GM21576 (cell line): ENCODE results near the gene CDX2.

Source experiments
- ATAC-seq: cut with Tn5 transposase; IDR thresholded peaks from one replicate; pipeline ENCODE4 v1.9.1; 2021; ENCODE audit warnings: mild to moderate bottlenecking, moderate library complexity; ENCODE audit not compliant: unreplicated experiment

Gene CDX2

DNA sequence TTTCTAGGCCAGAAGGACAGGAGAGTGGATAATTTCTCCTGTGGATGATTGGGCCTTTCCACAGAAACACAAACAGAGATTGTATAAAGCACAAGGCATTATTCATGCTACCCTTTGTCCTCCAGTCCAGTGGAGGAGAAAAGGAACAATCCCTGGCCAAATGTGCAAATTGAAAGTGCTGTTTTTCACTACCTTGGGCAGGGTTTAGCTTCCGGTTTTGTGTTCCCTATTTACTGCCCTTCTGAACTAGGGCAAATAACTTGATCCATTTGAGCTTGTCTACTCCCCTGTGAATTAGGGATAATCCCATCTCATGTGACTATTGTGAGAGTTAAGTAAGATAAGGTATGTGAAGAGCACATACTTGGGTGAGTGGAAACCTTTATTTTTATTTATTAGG is 36.0 kb downstream of the CDX2 start:
- ATAC-seq, result no peak

DNA sequence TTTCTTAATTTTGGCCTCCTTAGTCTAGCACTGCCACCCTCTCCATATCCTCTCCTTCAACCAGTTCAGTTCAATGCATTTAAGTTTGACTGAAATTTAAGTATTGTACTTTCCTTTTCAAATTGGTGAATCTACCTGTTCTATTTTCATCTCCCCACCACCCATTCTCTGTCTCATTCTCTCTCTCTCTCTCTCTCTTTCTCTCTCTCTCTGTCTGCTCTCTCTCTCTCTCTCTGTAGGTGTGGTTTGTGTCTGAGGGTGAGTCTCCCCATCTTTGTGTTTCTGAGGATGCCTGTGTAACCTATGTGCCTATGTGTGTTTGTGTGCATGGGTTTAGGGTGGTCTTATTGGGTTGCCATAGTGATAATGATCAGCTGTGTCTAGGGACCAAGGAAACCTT is 39.2 kb downstream of the CDX2 start:
- no peak for ATAC-seq

DNA sequence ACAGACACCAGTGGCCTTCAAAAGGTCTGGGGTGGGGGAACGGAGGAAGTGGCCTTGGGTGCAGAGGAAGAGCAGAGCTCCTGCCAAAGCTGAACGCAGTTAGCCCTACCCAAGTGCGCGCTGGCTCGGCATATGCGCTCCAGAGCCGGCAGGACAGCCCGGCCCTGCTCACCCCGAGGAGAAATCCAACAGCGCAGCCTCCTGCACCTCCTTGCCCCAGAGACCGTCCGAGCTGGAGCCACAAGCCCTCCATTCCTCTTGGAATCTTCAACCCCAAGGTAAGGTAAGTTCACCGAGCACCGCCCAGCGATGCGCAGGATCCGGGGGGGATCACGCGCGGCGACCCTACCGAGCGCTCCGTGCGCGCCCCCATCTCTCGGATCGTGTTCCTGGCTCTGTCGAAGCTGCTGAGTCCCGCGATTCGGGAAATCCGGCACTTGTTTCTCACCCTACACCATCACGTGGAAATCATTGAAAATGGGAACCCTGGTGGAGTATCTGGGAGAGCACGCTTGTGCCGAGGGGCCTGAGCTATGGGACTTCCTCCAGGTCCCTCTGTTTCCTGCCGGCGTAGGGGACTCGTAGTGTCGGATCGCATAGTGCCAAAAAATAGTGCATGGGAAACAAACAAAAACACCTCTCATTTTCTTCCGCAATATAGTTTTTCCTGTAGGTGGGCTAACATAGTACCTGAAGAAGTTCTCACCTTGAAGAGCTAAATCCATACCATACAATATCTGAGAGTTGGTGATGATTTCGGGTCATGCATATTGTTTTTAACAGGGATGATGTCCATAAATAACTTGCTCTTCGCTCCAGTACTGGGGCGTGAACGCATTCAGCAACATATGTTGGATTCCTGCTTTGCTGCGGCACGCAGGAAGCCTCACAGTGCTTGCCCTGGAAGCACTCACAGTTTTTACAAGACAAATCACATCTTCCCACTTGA is 40.0 kb downstream of the CDX2 start:
- ATAC-seq, result no peak

DNA sequence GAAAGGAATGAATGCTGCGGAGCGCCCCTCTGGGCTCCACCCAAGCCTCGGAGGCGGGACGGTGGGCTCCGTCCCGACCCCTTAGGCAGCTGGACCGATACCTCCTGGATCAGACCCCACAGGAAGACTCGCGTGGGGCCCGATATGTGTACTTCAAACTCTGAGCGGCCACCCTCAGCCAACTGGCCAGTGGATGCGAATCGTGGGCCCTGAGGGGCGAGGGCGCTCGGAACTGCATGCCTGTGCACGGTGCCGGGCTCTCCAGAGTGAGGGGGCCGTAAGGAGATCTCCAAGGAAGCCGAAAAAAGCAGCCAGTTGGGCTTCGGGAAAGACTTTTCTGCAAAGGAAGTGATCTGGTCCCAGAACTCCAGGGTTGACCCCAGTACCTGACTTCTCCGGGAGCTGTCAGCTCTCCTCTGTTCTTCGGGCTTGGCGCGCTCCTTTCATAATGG is 40.7 kb downstream of the CDX2 start:
- no peak for ATAC-seq

DNA sequence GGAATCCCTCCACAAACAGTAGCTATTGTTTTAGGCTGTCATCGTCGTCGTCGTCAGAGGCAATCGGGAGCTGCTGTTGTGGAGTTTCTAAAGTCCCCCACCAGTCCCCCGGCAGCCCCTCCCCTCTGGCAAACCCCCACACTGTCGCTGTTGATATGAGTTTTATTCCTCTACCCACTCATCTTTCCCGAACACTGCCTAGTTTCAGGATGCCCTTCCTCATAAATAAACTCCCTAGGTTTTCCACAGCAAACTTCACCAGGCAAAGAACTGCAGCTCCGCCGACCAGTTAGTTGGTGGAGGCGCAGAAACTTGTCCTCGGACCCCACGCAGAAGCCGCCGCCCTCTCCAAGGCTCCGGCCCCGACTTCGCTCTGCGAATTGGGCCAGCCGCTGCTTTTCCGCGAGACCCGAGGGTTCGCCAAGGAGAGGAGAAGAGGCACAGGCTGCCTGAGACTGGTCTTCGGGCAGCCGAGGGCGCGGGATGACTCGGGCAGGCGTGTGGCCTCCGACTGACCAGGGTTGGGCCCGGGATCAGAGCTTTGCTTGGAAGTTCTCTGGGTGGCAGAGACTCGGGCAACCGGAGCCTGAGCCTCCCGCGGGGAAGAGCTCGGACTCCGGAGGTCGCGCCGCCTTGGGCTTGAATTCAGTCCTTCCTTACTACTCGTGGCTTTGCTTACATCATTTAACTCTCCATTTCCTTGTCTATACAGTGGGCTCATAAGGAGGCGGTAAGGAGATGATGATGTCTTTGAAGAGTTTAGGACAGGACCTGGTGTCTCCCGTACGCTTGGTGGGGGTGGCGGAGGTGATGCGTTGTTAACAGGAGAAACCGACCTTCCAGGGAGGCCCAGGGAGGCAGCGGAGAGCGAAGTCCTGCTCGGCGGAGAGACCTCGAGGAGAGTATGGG is 41.4 kb downstream of the CDX2 start:
- ATAC-seq, result no peak

DNA sequence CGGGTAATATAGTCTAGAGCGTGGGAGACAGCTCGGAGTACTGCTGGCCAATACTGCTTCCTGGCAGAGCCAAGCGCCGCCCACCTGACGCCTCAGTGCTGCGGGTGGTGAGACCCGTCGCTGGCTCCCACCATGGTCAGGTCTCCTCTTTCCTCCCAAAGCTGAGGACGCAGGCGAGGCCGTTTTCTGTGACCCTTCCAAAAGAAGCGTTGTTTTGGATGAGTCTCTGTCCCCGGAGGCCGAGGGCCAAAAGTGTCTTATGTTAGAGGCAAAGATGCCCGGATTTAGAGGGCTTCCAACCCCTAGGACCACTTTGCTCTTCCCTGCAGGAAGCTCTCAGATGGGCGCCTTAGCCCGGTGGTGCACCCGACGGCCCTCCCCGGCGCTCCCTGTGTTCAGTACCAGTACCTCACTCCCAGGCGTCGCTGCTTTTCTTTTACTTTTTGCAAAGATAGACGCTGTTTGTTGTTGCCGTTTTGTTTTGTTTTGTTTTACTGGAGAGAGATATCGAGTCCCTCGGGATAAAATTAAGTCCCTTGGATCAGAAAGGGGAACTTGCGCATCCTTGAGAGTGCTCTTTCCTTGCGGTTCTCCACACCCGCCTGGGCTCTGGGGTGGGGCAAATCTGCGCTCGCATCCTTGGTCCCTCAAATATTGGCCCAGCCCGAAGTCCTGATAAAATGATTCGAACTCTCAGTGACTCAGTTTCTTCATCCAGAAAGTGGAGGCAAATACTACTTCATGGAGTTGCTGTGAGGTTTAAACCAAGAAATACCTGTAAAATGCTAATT is 42.3 kb downstream of the CDX2 start:
- ATAC-seq, result no peak

DNA sequence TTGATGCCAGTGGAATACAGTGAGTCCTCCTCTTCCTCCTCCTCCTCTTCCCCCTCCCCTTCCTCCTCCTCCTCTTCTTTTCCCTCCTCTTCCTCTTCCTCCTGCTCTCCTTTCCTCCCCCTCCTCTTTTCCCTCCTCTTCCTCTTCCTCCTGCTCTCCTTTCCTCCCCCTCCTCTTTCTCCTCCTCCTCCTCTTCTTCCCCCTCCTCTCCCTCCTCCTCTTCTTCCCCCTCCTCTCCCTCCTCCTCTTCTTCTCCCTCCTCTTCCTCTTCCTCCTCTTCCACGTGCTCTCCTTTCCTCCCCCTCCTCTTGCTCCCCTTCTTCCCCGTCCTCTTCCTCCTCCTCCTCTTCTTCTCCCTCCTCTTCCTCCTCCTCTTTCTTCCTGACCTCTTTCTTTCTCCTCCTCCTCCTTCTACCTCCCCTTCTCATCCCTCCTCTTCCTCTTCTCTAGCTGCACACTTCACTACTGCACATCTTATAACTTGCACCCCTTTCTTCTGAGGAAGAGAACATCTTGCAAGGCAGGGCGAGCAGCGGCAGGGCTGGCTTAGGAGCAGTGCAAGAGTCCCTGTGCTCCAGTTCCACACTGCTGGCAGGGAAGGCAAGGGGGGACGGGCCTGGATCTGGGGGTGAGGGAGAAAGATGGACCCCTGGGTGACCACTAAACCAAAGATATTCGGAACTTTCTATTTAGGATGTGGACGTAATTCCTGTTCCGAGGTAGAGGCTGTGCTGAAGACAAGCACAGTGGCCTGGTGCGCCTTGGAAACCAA is 43.7 kb downstream of the CDX2 start:
- ATAC-seq, result no peak

DNA sequence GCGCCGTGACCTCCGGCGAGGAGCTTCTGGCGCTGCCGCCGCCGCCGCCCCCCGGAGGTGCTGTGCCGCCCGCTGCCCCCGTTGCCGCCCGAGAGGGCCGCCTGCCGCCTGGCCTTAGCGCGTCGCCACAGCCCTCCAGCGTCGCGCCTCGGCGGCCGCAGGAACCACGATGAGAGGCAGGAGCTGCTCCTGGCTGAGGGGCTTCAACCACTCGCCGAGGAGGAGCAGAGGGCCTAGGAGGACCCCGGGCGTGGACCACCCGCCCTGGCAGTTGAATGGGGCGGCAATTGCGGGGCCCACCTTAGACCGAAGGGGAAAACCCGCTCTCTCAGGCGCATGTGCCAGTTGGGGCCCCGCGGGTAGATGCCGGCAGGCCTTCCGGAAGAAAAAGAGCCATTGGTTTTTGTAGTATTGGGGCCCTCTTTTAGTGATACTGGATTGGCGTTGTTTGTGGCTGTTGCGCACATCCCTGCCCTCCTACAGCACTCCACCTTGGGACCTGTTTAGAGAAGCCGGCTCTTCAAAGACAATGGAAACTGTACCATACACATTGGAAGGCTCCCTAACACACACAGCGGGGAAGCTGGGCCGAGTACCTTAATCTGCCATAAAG is 44.5 kb downstream of the CDX2 start:
- ATAC-seq, result no peak

DNA sequence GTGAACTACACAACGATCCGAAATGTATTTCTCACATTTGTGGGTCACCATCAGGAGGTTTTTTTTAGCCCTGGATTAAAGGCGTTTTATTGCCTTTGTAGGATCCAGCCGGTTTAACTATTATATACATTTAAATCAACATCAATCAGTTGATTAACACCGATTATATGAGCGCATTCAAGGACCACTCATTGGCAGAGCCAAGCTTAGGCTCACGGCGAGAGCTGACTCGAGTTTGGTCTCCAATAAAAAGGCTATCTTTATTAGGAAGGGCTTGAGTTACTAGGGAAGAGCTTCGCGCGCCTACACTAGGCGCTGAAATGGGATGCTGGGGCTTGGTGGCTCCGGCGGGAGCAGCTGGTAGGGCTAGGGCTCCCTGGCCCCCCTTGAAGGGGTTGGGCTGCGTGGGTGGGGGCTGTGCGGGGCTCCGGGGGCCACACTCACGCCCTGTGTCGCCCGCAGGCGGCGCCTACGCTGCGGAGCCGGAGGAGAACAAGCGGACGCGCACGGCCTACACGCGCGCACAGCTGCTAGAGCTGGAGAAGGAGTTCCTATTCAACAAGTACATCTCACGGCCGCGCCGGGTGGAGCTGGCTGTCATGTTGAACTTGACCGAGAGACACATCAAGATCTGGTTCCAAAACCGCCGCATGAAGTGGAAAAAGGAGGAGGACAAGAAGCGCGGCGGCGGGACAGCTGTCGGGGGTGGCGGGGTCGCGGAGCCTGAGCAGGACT is 45.2 kb downstream of the CDX2 start:
- no peak for ATAC-seq

DNA sequence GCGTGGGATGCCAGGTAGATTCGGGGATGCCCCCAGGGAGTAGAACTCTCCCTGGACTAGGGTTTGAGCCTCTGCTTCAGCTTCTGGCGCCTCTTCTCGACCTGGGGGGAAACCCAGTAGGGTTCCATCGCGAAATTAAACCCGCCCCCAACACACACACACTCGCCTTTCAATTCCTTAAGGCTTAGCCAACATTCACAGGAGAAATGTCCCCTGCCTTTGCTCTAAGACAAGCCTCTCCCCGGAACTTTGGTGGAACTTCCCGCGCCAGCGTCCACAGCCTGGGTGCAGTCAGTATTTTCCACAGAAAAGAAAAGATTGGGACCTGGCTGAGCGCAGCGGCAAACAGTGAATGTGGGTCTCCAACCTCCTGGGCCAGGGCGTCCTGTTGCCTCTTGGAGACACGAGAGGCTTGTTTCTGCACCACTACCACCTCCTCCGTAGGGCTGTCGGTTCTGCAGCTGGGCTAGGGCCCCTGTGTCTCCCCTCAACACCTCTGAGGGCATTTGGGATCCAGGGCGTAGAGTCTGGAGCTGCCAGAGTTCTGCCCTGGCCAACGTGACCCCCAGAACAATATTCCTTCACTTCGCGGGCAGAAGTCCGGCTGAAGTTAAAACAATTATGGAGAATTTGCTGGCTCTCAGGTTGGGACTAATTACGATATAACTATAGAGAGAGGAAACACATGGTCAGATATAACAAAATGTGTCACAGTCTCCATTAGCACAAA is 46.1 kb downstream of the CDX2 start:
- ATAC-seq, result no peak

DNA sequence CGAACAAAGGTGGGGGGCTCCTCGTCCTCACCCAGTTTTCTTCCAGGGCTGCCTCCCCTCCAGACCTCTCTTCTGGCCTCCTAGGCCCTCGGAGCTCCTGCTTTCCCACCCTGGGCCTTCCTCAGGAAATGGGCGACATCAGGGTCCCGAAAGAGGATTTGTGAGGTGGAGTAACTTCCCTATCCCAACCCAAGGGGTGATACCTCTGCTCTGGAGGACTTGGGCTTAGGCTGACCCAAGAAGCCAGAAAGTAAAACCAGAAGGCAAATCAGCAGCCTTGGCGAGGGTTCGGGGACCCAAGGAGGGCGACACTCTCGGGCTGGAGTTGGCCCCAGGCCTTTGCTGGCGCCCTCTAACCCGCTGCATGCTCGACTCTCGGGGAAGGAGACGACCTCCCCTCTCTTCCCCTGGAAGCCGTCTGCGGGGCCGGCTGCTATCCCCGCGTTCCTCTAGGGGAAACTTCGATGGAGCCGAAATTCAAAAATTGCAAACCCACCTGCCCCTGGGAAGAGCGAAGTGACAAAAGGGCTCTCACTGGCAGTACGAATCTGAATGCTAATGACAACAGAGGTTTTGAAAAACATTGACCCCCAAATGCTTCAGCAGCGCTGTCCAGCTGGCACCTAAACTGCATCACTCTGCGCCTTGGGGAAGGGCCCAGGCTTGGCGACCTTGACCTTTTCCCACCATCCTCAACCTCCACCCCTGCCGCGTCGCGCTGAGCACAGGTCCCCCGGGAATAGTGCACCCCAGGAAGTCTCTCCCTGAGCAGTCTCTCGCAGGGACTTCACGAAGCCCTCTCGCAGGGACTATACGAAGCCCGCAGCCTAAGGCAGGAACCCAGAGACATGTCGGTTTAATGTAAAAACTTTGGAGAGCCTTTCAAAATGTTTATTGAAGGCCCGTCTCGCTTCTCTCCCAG is 46.9 kb downstream of the CDX2 start:
- ATAC-seq, result no peak

DNA sequence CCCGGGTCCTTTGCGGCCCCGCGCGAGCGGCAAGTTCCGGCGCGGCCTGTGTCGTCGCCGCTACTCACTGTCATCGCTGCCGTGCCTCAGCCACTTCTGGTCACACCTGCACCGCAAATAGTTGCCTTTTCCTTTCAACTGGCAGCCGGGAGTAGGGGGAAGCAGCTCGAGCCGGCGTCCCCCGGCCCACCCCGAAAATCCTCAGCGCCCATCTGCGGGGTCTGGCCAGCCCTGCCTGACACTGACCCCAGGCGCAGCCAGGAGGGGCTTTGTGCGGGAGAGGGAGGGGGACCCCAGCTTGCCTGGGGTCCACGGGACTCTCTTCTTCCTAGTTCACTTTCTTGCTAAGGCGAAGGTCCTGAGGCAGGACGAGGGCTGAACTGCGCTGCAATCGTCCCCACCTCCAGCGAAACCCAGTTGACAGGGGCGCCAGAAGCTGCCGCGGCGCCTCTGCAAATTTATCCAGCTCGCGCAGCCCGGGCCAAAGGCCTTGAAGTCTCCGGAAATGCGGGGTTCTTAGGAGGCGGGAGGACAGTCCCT is 47.6 kb downstream of the CDX2 start:
- ATAC-seq, result no peak

DNA sequence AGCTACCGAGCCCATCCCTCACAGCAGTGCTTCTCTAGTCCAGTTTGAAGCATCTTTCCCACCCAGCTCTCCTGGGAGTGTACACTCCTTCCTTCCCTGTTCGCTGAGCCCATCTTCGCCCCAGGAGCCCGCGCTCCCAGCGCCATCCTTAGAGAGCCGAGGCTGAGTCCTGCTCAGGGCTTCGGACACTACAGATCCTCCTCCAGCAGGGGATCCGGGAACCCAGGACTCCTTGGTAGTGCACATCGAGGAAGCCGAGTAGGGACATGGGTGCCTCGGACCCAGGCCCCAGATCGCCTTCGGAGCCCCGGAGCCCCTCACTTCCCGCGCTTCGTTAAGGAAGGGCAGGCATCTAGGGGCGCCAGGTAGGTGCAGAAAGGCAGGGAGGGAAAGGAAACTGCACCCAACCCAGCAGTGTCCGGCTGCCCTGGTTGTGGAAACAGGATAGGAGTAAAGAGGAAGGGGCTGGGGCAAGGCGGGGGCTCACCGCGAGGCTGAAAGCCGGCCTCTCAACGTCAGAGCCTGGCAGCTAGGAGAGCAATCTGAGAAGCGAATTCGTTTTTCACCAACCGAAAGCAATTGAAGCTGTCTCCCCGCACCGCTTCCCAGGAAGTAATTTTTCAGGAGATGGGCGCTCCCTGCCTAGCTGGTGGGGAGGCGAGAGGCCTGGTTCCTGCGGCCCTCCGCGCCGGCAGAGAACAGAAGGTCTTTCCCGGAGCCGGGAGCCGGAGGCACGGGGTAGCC is 48.3 kb downstream of the CDX2 start:
- ATAC-seq, result no peak

DNA sequence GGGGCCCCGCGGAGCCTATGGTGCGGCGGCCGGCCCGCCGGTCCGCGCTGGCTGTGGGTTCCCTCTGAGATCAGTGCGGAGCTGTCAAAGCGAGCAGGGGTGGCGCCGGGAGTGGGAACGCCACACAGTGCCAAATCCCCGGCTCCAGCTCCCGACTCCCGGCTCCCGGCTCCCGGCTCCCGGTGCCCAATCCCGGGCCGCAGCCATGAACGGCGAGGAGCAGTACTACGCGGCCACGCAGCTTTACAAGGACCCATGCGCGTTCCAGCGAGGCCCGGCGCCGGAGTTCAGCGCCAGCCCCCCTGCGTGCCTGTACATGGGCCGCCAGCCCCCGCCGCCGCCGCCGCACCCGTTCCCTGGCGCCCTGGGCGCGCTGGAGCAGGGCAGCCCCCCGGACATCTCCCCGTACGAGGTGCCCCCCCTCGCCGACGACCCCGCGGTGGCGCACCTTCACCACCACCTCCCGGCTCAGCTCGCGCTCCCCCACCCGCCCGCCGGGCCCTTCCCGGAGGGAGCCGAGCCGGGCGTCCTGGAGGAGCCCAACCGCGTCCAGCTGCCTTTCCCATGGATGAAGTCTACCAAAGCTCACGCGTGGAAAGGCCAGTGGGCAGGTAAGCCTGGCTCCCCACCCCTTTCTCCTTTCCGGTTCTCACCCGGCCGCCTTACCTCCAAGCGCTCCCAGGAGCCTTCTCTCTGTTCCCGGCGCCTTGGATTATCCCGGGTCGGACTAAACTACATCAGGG is 49.0 kb downstream of the CDX2 start, which contains the start of gene PDX1:
Gene PDX1 (plus strand): TSS at position 67 of the 743 bp plus-strand sequence. CDS start 139 bp downstream, at position 206.
- no peak for ATAC-seq

DNA sequence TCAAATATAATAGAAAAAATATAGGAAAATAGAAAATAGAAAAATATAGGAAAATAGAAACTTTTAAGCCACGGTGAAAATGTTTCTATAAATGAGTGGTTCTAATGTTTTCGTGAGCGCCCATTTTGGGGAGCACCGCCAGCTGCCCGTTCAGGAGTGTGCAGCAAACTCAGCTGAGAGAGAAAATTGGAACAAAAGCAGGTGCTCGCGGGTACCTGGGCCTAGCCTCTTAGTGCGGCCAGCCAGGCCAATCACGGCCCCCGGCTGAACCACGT is 49.5 kb downstream of the CDX2 start:
- ATAC-seq, result no peak
